Common myeloid progenitor, CD34-positive (primary cell): ENCODE measurements around the gene ACVR1.

Experiments
- CTCF ChIA-PET: fragments of 350-600 bp; sonication (Branson Sonifier 250); formaldehyde crosslinking; loops from one replicate; lab custom pipeline; 2021; ENCODE audit warnings: antibody characterized with exemption; lab: Charles Lee
- POLR2A ChIA-PET: fragments of 350-600 bp; sonication (Branson Sonifier 250); formaldehyde crosslinking; loops from one replicate; lab custom pipeline; 2021; ENCODE audit warnings: antibody characterized with exemption; lab: Charles Lee
- DNase-seq, 3 donors: peaks; one replicate each; pipeline versions ENCODE4 v3.0.0 to v3.0.0-alpha.2; 2013
- H3K27ac ChIP-seq, 2 experiments: 1 replicate in 1 of 2; 2 replicates in 1 of 2; pipeline ENCODE4 v1.7.0; 2013; ENCODE audit warnings: inconsistent platforms in 2 of 2, low read length in 2 of 2, mild to moderate bottlenecking in 2 of 2, low read depth in 1 of 2, moderate library complexity in 1 of 2; ENCODE audit not compliant: severe bottlenecking in 2 of 2, insufficient read depth in 1 of 2, poor library complexity in 1 of 2
- H3K27me3 ChIP-seq, 5 experiments: replicated peaks in 2 of 5; 1 replicate in 3 of 5; 2 replicates in 2 of 5; pipeline versions ENCODE4 v1.6.1 to v1.7.0; 2013; ENCODE audit warnings: low read length in 4 of 5, mild to moderate bottlenecking in 2 of 5, moderate library complexity in 2 of 5, inconsistent platforms in 1 of 5; ENCODE audit not compliant: insufficient read depth in 5 of 5, control insufficient read depth in 4 of 5
- H3K36me3 ChIP-seq, 4 experiments: 1 replicate in 2 of 4; 2 replicates in 2 of 4; pipeline versions ENCODE4 v1.6.1 to v1.7.0; 2013; ENCODE audit warnings: low read length in 3 of 4, control low read depth in 1 of 4, mild to moderate bottlenecking in 1 of 4; ENCODE audit not compliant: control insufficient read depth in 4 of 4, insufficient read depth in 4 of 4
- H3K4me1 ChIP-seq, 4 experiments: 1 replicate in 3 of 4; 2 replicates in 1 of 4; pipeline versions ENCODE4 v1.6.1 to v1.7.1; 2013; ENCODE audit warnings: low read length in 3 of 4, mild to moderate bottlenecking in 3 of 4, control low read depth in 1 of 4, inconsistent platforms in 1 of 4, moderate library complexity in 1 of 4; ENCODE audit not compliant: control insufficient read depth in 4 of 4, insufficient read depth in 4 of 4; ENCODE audit errors: control extremely low read depth in 1 of 4
- H3K4me3 ChIP-seq, 7 experiments: 1 replicate in 4 of 7; 2 replicates in 3 of 7; pipeline versions ENCODE4 v1.5.1 to v1.7.0; 2013; ENCODE audit warnings: mild to moderate bottlenecking in 7 of 7, low read length in 6 of 7, moderate library complexity in 6 of 7, inconsistent platforms in 2 of 7, low read depth in 2 of 7, control low read depth in 1 of 7; ENCODE audit not compliant: insufficient read depth in 4 of 7, control insufficient read depth in 1 of 7; ENCODE audit errors: extremely low read depth in 1 of 7
- H3K9me3 ChIP-seq, 5 experiments: 1 replicate in 4 of 5; 2 replicates in 1 of 5; pipeline versions ENCODE4 v1.6.1 to v1.7.1; 2013; ENCODE audit warnings: low read length in 4 of 5, mild to moderate bottlenecking in 2 of 5, inconsistent platforms in 1 of 5, low read depth in 1 of 5, moderate library complexity in 1 of 5; ENCODE audit not compliant: control insufficient read depth in 4 of 5, insufficient read depth in 2 of 5; ENCODE audit errors: control extremely low read depth in 1 of 5
- WGBS: methylation state at CpG from one replicate; pipeline ENCODE4 v1.1.5; 2013; ENCODE audit not compliant: insufficient coverage; 5-methylcytosine and 5-hydroxymethylcytosine counted together

ACVR1 gene

DNA sequence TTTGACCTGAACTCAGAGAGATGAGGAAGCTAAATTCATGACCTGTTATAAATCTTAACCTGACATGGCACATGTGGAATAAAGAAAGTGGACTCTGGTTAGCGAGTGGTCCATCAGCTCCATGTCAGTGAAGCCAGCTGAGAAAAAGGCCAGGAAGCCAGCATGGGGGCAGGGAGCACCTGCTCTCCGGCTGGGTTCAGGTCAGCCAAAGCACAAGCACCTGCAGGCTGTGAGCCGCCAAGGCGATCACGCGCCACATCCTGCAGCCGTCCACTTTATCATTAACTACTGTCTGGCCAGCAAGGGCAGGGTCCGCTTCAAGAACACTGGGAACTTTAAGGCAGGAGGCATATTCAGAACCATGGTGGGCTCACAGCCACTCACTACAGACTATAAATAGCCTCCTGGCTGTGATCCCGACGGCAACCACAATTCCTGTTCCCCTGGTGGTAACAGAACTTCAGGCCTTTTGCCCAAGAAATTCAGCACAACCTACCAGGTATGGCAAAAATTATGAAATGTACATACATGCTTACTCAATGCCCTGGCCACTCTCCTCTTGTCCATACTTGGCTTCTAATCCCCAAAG lies 35.5 kb downstream of the ACVR1 start:
- DNase-seq, result peak in 2 of 3 donors; percentile 55 to 64
- peak overlapping the region in 2 of 7 experiments; percentile 29 to 42 for H3K4me3 ChIP-seq
- WGBS, result 5% methylated on average over 8 of the region's 10 CpGs
- H3K4me1 ChIP-seq, result peaks cover 5 to 62% (median 39%) of the 10 kb centered on the region in 4 experiments
- H3K36me3 ChIP-seq, result peaks cover 0 to 4% (median 0%) of the 10 kb centered on the region in 4 experiments
- H3K27me3 ChIP-seq, result no peaks in the 10 kb centered on the region
- no peak overlapping the region for H3K27ac ChIP-seq
- ChIA-PET CTCF (interaction anchor here (0.5 to 1.1 kb wide), 2 partner anchors 13 to 24 kb away, joined by 3 read pairs; no protein-coding TSS in a partner anchor), POLR2A (no interaction called here)
- H3K9me3 ChIP-seq, result no peaks in the 10 kb centered on the region

GRCh38 chr2:157839822-157840221 lies 36.3 kb downstream of the ACVR1 start:
- 83% methylated on average over 1 of the region's 2 CpGs for WGBS
- H3K4me1 ChIP-seq, result peaks cover 5 to 66% (median 40%) of the 10 kb centered on the region in 4 experiments
- H3K36me3 ChIP-seq, result no peaks in the 10 kb centered on the region
- ChIA-PET POLR2A (interaction anchor here (1.6 kb wide), 1 partner anchor 14 kb away, joined by 4 read pairs; no protein-coding TSS in a partner anchor), CTCF (interaction anchor here (1.1 kb wide), 1 partner anchor 21 kb away, joined by 5 read pairs; no protein-coding TSS in a partner anchor)
- H3K27ac ChIP-seq, result no peak overlapping the region
- H3K4me3 ChIP-seq, result no peak overlapping the region
- H3K9me3 ChIP-seq, result no peaks in the 10 kb centered on the region
- no peaks in the 10 kb centered on the region for H3K27me3 ChIP-seq
- no peak for DNase-seq

GRCh38 chr2:157839162-157839801 lies 36.8 kb downstream of the ACVR1 start:
- Histone ChIP-seq H3K27me3 (no peaks in the 10 kb centered on the region), H3K9me3 (no peaks in the 10 kb centered on the region), H3K4me3 (no peak overlapping the region), H3K36me3 (no peaks in the 10 kb centered on the region), H3K4me1 (peaks cover 5 to 69% (median 41%) of the 10 kb centered on the region in 4 experiments), H3K27ac (peak overlapping the region in 1 of 2 experiments; percentile 74)
- peak in 1 of 3 donors; percentile 36 for DNase-seq
- ChIA-PET POLR2A (interaction anchor here (1.6 kb wide), 1 partner anchor 14 kb away, joined by 4 read pairs; no protein-coding TSS in a partner anchor), CTCF (interaction anchor here (1.1 to 2.5 kb wide), 3 partner anchors 11 to 37 kb away, joined by 3 to 6 read pairs (median 5); partner anchors contain the start of gene ACVR1)
- 96% methylated on average over 4 of the region's 5 CpGs for WGBS

DNA sequence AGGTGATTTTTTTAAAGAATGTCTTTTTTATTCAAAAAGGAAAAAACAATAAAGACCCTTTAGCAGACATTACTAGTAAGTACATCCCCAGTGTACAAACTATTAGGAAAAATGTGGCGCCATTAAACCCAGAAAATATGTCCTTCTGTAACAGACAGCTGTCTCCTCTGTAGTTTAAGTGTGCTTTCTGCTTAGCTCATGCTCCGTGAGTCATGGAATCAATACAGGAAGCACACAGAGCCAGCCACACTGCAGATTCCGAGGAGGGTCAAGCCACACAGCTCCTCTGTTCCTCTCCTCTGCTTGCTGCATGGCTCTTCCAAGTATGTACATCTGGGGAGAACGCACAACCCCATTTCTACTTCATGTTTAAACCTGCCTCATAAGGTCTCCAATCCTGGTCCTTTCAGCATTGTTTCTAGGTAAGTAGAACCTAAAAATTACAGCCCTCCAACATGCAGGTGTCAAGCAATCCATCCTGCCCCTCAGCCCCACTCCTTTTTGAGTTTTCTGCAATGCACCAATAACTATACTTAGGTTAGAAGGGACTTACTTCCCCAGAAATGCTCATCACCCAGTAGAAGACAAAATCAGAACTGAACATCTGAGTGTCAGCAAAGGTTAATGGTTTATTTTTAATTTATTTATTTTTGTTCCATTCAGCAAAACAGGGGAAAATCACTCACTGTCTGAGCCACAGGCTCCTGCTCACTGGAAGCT lies 37.5 kb downstream of the ACVR1 start:
- no peaks in the 10 kb centered on the region for H3K9me3 ChIP-seq
- peaks cover 5 to 69% (median 41%) of the 10 kb centered on the region in 4 experiments for H3K4me1 ChIP-seq
- WGBS, result 0% methylated on average over 1 of the region's 4 CpGs
- peak overlapping the region in 5 of 7 experiments; percentile 15 to 75 (median 51) for H3K4me3 ChIP-seq
- H3K36me3 ChIP-seq, result no peaks in the 10 kb centered on the region
- peak overlapping the region; percentile 46 to 74 for H3K27ac ChIP-seq
- CTCF ChIA-PET, result interaction anchor here (0.7 to 2.5 kb wide), 5 partner anchors 8 to 38 kb away, joined by 3 to 6 read pairs (median 3); partner anchors contain the start of gene ACVR1
- no peaks in the 10 kb centered on the region for H3K27me3 ChIP-seq
- DNase-seq, result peak; percentile 59 to 86 (median 79)
- POLR2A ChIA-PET, result interaction anchor here (1.6 kb wide), 1 partner anchor 13 kb away, joined by 4 read pairs; no protein-coding TSS in a partner anchor

DNA sequence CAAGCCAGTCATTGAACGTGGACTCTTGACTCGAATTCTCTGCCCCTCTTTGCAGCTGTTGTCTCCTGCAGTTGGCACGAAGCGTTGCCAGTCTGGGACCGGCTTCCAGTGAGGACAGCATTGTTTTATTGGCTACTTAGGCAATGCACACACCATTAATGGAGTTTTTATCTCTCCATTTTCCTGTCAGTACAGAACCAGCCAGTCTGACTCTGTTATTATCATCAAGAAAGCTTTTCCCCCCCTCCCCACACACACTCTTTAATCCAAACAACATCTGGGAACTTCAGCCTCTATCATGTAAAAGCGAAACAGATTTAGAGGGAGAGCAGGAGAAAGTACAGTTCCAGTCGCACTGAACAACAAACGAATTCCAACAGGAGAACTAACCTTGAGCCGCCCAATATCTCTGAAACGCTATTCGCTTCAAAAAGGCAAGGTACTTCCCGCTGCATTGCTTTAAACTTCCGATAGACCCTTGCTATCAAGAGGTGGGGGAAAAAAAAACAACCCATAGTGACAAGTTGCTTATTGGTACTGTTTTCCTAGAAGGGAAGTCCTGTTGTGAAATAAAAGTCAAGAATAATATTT lies 38.2 kb downstream of the ACVR1 start:
- H3K9me3 ChIP-seq, result no peaks in the 10 kb centered on the region
- H3K4me1 ChIP-seq, result peaks cover 5 to 72% (median 41%) of the 10 kb centered on the region in 4 experiments
- ChIA-PET CTCF (interaction anchor here (0.7 to 2.5 kb wide), 5 partner anchors 9 to 38 kb away, joined by 3 to 6 read pairs (median 3); partner anchors contain the start of gene ACVR1), POLR2A (no interaction called here)
- no peaks in the 10 kb centered on the region for H3K27me3 ChIP-seq
- peak overlapping the region in 5 of 7 experiments; percentile 15 to 75 (median 51) for H3K4me3 ChIP-seq
- WGBS, result 36% methylated on average over 10 of the region's 13 CpGs
- H3K27ac ChIP-seq, result peak overlapping the region; percentile 46 to 74
- peak in 2 of 3 donors; percentile 63 to 74 for DNase-seq
- no peaks in the 10 kb centered on the region for H3K36me3 ChIP-seq

DNA sequence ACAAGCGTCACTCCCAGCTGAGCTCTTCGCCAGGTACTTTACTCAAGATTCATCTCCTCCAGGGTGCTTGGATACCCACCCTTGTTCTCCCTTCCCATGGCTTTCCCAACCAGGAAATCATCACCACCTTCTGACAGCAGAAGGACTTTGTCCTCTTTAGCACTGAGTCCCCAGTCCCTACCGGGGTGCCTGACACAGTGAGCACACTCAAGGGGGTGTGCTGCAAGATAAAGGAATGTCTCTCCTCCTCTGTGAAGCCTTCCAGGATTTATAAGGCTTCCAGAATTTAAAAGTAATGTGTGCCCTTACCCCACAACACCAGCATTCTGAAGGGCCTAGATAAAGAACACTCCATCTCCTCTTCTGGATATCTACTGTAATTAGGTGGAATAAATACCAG lies 39.6 kb downstream of the ACVR1 start:
- POLR2A ChIA-PET, result no interaction called here

More for the DNA sequence above, 39.6 kb downstream of the ACVR1 start:
- whole genome bisulfite sequencing, result 77% methylated on average over 3 of the region's 3 CpGs
- H3K4me3 ChIP-seq, result no peak overlapping the region
- H3K4me1 ChIP-seq, result peaks cover 5 to 69% (median 40%) of the 10 kb centered on the region in 4 experiments
- H3K27me3 ChIP-seq, result no peaks in the 10 kb centered on the region
- no peaks in the 10 kb centered on the region for H3K36me3 ChIP-seq
- no peak for DNase-seq
- no peak overlapping the region for H3K27ac ChIP-seq
- no peaks in the 10 kb centered on the region for H3K9me3 ChIP-seq
- CTCF ChIA-PET, result interaction anchor here (0.9 to 1.5 kb wide), 3 partner anchors 10 to 18 kb away, joined by 3 read pairs; no protein-coding TSS in a partner anchor
